K562 (cell line): Measurements from ENCODE around the gene SSBP2. TPM values are rescaled to one million over a fixed set of nuclear protein-coding genes. Genes with fewer than 3 reads are reported as not detected.
A peak's percentile ranks its signal among the peaks of the same experiment; 100 is the strongest.

ENCODE experiments used
- EZH2 ChIP-seq: IDR thresholded peaks from 2 replicates; pipeline ENCODE4 v1.6.1; 2012; ENCODE audit warnings: low read depth, mild to moderate bottlenecking, inconsistent platforms, low read length, borderline replicate concordance
- MEIS2 ChIP-seq: fragments of 450-650 bp; IDR thresholded peaks from 2 replicates; pipeline ENCODE4 v1.6.1; 2014; ENCODE audit warnings: mild to moderate bottlenecking; ENCODE audit not compliant: partially characterized antibody
- PRPF4 ChIP-seq: fragments of 200-400 bp; formaldehyde crosslinking; IDR thresholded peaks from one replicate; pipeline ENCODE4 v1.6.1; 2017; ENCODE audit warnings: low read length, low read depth, mild to moderate bottlenecking; ENCODE audit not compliant: insufficient read depth, poor library complexity, severe bottlenecking
- SIX5 ChIP-seq, 2 experiments: IDR thresholded peaks; 2 replicates each; pipeline ENCODE4 v1.6.1; 2011; ENCODE audit warnings: low read length in 2 of 2, borderline replicate concordance in 1 of 2, low read depth in 1 of 2, mild to moderate bottlenecking in 1 of 2, moderate library complexity in 1 of 2; ENCODE audit not compliant: insufficient read depth in 1 of 2
- TEAD2 ChIP-seq: fragments of 450-650 bp; IDR thresholded peaks from 2 replicates; pipeline ENCODE4 v1.6.1; 2016; ENCODE audit warnings: missing genetic modification characterization, control low read depth, missing compliant biosample characterization
- polyA plus RNA-seq, 8 experiments: library from polyadenylated mRNA; depleted of rRNA in 4 of 8; stranded (reverse) in 5 of 8; unstranded in 3 of 8; fragments of >200 nt; fragmentation: Nextera tagmentation in 2 of 8; fragmentation: Illumina TruSeq in 1 of 8; extraction: Ambion mirVana in 2 of 8; extraction: Trizol in 1 of 8; gene quantifications; 2 replicates each; pipeline versions ENCODE4 v1.2.1 to v1.2.3, GENCODE V29; 2011 to 2014; ENCODE audit warnings: inconsistent platforms in 1 of 8, missing spikeins in 1 of 8
- total RNA-seq, 7 experiments: library from RNA; depleted of rRNA in 6 of 7; stranded (reverse); fragments of >200 nt in 6 of 7; fragmentation: Illumina TruSeq in 2 of 7; extraction: Trizol in 2 of 7; gene quantifications; 2 replicates each; pipeline versions ENCODE4 v1.2.1 to v1.2.3, GENCODE V29; 2011 to 2021; ENCODE audit warnings: low replicate concordance in 1 of 7
- TF ChIP-seq, protein P1 (sequence below): fragments of 450-650 bp; IDR thresholded peaks from 2 replicates; pipeline ENCODE4 v1.6.1; 2017; ENCODE audit warnings: antibody characterized with exemption, mild to moderate bottlenecking
- TF ChIP-seq, protein P2 (sequence below): sonication (generic); formaldehyde crosslinking; IDR thresholded peaks from 2 replicates; pipeline ENCODE4 v1.8.0; 2022; ENCODE audit warnings: missing genetic modification reagents, mild to moderate bottlenecking, moderate library complexity, borderline replicate concordance
- TF ChIP-seq, protein P3 (sequence below): fragments of 250-450 bp; sonication (Bioruptor Pico); IDR thresholded peaks from 2 replicates; pipeline ENCODE4 v1.5.0; 2020; ENCODE audit warnings: mild to moderate bottlenecking
- TF ChIP-seq, protein P4 (sequence below), 2 experiments: fragments of 450-650 bp; formaldehyde crosslinking in 1 of 2; IDR thresholded peaks; 2 replicates each; pipeline versions ENCODE4 v1.4.0 to v1.6.1; 2014 to 2020; ENCODE audit warnings: mild to moderate bottlenecking in 2 of 2, borderline replicate concordance in 1 of 2, low read depth in 1 of 2

Gene SSBP2
- total and polyA plus RNA-seq, 9 of the 15 experiments (the other 6 are each of a cell fraction or from before 2014, with no cell fraction given), result 22.3 to 133 (median 42.1) TPM

DNA sequence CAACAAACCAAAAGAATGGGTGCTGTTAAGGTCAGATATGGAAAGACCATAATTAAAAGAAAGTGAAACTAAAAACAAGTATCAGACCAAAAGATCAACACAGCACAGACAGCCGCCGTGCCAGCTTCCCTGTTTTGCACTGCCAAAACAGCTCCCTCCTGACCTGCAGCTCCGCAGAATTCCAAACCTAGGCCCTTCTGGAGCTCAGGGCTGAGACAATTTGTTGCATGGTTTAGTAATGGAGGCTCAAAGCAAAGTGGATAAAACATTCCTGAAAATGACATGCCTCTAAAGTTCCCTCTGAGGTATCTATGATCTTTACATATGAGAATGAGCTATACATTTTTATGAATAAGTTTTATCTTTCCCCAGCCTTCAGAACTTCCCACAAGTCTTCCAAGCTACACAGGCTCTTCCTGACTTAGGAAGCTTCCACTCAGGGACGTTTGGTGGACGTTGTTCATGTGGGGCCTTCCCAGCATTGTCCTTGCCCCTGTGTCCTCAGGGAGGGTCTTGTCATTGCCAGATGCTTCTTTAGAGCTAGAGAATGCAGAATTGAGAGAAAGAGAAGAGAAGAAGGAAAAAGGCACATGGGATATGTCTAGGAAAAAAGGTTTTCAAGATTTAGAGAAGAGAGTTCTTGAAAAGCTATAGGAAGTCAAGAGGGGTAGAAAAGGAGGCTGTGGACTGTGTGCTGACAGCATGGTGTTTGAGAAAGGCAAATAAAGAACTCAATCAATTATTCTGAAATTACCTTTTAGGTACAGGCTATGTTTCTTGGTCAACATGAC lies 28.4 kb upstream of the SSBP2 start (continued):
- TF ChIP-seq, protein P1, sequence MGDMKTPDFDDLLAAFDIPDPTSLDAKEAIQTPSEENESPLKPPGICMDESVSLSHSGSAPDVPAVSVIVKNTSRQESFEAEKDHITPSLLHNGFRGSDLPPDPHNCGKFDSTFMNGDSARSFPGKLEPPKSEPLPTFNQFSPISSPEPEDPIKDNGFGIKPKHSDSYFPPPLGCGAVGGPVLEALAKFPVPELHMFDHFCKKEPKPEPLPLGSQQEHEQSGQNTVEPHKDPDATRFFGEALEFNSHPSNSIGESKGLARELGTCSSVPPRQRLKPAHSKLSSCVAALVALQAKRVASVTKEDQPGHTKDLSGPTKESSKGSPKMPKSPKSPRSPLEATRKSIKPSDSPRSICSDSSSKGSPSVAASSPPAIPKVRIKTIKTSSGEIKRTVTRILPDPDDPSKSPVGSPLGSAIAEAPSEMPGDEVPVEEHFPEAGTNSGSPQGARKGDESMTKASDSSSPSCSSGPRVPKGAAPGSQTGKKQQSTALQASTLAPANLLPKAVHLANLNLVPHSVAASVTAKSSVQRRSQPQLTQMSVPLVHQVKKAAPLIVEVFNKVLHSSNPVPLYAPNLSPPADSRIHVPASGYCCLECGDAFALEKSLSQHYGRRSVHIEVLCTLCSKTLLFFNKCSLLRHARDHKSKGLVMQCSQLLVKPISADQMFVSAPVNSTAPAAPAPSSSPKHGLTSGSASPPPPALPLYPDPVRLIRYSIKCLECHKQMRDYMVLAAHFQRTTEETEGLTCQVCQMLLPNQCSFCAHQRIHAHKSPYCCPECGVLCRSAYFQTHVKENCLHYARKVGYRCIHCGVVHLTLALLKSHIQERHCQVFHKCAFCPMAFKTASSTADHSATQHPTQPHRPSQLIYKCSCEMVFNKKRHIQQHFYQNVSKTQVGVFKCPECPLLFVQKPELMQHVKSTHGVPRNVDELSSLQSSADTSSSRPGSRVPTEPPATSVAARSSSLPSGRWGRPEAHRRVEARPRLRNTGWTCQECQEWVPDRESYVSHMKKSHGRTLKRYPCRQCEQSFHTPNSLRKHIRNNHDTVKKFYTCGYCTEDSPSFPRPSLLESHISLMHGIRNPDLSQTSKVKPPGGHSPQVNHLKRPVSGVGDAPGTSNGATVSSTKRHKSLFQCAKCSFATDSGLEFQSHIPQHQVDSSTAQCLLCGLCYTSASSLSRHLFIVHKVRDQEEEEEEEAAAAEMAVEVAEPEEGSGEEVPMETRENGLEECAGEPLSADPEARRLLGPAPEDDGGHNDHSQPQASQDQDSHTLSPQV, result peak; percentile 8; the same call in 1 of the 2 replicates
- TF ChIP-seq, protein P2, sequence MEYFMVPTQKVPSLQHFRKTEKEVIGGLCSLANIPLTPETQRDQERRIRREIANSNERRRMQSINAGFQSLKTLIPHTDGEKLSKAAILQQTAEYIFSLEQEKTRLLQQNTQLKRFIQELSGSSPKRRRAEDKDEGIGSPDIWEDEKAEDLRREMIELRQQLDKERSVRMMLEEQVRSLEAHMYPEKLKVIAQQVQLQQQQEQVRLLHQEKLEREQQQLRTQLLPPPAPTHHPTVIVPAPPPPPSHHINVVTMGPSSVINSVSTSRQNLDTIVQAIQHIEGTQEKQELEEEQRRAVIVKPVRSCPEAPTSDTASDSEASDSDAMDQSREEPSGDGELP, result no peak
- TF ChIP-seq EZH2 (no peak), MEIS2 (no peak), TEAD2 (no peak), SIX5 (IDR thresholded peaks at IDR 0.05; ENCODE audit: borderline replicate concordance in 1 of 2, insufficient read depth in 1 of 2, low read depth in 1 of 2, low read length in 2 of 2) (no peak), PRPF4 (no peak)
- TF ChIP-seq, protein P3, sequence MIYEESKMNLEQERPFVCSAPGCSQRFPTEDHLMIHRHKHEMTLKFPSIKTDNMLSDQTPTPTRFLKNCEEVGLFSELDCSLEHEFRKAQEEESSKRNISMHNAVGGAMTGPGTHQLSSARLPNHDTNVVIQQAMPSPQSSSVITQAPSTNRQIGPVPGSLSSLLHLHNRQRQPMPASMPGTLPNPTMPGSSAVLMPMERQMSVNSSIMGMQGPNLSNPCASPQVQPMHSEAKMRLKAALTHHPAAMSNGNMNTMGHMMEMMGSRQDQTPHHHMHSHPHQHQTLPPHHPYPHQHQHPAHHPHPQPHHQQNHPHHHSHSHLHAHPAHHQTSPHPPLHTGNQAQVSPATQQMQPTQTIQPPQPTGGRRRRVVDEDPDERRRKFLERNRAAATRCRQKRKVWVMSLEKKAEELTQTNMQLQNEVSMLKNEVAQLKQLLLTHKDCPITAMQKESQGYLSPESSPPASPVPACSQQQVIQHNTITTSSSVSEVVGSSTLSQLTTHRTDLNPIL (CRISPR knock-in tag), result no peak
- TF ChIP-seq, protein P4, sequence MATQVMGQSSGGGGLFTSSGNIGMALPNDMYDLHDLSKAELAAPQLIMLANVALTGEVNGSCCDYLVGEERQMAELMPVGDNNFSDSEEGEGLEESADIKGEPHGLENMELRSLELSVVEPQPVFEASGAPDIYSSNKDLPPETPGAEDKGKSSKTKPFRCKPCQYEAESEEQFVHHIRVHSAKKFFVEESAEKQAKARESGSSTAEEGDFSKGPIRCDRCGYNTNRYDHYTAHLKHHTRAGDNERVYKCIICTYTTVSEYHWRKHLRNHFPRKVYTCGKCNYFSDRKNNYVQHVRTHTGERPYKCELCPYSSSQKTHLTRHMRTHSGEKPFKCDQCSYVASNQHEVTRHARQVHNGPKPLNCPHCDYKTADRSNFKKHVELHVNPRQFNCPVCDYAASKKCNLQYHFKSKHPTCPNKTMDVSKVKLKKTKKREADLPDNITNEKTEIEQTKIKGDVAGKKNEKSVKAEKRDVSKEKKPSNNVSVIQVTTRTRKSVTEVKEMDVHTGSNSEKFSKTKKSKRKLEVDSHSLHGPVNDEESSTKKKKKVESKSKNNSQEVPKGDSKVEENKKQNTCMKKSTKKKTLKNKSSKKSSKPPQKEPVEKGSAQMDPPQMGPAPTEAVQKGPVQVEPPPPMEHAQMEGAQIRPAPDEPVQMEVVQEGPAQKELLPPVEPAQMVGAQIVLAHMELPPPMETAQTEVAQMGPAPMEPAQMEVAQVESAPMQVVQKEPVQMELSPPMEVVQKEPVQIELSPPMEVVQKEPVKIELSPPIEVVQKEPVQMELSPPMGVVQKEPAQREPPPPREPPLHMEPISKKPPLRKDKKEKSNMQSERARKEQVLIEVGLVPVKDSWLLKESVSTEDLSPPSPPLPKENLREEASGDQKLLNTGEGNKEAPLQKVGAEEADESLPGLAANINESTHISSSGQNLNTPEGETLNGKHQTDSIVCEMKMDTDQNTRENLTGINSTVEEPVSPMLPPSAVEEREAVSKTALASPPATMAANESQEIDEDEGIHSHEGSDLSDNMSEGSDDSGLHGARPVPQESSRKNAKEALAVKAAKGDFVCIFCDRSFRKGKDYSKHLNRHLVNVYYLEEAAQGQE (IDR thresholded peaks at IDR 0.05; ENCODE audit: borderline replicate concordance), result no peak
- TF ChIP-seq, protein P4 (CRISPR knock-in tag; IDR thresholded peaks at IDR 0.05; ENCODE audit: low read depth), result no peak
